ENCODE measurements around the gene GLE1. TPM values are rescaled to one million over a fixed set of nuclear protein-coding genes. Genes with fewer than 3 reads are reported as not detected.
"Not testable (repeated sequence)": the region's sequence is repeated elsewhere in the genome, so short reads cannot be mapped to it uniquely, and the experiment has no call there.

GLE1 gene
- total RNA-seq, 1 donor from 2014 or later: 15.7 TPM

GRCh38 chr9:128552153-128552743, 47.7 kb downstream of the GLE1 start, which contains the start of gene SPTAN1:
SPTAN1 (plus strand) TSS chr9:128552587; CDS start chr9:128566741, 14,154 bp downstream.
- DNase-seq: peak; percentile 91

- DNase-seq: no peak
These were observed 48.4 kb downstream of the GLE1 start for GRCh38 chr9:128552744-128553440.

GRCh38 chr9:128553728-128554127, 49.2 kb downstream of the GLE1 start:
- peak; percentile 82 for DNase-seq

DNA sequence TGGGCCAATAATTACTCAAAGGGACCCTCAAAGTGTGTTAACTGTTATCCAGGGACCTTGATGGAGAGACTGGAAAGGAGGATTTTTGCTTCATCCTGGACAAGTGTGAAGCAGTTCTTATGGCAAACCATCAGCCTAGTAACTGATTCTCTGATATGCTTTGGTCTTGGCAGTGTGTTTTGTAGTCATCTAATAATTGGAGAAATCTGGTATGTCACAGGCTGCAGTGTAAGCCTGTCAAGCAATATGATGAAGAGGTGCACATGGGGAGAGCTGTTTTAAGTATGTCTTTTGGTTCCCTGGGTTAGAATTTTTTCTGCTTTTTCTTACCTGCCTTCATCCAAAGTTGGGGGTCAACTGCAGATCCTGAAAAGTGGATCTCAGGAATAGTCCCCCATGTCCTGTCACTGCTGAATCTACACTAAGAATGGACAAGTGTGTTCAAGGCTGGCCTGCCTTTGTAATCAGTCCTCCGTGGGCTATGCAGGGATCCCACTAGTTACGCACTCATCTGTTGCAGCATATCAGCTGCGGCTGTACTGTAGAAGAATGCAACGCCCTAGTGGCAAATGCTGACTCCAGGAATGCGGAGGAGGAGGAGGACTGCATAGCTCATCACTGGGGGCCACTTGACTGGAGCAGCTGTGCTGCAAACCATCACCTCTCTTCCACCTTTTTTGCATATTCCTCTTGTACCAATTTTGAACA, 49.8 kb downstream of the GLE1 start:
- DNase-seq: peak; percentile 74

DNA sequence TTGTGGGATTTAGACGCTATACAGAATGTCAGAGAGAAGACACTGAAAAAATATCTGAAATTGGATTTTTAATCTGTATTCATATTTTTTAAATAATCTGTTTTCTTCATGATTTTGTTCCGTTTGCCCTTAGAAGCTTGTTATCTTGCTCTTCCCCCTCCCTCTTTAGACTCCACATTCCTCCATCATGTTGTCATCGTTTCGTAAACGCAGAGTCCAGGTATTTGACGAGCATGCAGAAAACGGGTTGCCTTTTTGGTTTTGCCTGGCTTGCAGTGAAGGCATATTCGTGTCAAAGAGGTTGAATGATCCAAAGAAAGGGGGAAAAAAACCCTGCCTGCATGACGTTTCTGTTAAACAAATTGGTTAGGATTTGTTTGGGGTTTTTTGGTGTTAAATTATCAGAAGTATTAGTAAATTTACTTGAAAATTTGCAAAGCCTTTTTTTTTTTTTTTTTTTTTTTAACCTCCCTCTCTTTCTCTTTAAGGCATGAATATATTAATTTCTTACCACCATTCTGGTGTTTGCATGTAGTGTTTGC, 50.7 kb downstream of the GLE1 start:
- no peak for DNase-seq

- no peak for DNase-seq
These were observed 51.8 kb downstream of the GLE1 start for GRCh38 chr9:128556276-128556675.

DNA sequence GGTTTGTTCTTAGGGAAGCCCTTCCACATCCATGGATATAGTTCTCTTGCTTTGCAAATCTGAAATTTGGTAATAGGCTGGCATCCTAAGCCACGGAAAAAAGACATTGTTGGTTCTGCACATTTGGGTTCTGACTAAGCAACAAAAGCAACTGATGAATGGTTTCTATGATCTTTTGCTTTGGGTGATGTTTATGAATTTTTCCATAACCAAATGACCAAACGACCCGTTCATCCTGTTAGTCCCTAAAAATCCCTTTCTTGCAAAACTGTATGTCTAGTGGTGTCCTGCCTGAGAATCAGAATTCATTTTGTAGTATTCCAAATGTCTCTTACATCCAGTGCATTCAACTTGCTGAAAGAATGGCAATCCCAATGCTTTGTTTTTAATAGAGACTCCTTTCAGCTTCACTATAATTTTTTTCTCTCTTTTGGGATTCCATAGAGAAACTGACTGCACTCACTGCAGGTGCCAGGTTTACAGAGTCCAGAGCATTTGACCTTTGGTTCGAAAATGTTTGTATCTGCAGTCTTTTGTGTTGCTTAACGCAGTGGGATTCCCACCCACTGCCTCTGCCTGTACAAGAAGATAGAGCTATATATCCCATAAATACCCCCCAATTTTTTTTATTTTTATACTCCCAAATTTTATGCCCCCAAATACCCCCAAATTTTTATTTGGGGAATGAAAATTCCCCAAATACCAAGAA, 52.6 kb downstream of the GLE1 start:
- no peak for DNase-seq

DNA sequence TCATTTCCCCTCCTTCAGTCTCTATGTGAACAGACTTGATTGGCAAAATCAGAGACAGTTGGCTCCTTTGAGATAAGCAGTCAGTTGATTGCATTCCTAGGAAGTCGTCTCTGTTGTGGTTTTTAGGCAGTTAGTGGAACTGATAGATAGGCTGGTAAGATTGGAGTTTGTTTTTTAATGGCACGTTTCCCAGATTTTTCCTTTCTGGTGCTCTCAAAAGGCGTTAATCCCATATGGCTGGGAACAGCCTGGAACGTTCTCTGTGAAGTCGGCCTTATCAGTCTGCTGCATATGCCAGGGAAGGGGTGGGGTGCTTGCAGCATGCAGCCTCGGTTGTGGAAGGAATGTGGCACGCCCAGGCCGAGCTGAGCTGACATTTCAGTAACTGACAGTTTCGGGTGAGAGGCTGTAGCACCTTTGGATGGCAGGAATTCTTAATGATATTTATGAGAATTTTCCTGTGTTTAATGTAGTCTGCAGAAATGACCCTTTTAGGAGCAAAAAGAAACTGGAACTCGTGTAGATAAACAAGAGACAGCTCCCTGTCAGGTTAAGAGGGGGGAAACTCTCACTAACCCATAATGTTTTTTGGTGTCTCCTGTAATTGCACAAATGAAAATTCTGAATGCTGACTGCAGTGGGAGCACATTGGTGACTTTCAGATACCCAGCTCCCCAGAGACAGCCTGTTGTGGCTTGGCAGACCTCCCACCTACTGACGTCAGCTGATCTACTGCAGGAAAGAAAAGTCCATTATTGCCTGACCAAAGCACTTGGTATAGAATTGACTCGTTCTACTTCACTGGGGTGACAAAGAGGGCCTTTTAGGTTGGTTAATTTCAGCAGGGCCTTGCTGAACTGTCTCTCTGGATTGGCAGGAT, 54.2 kb downstream of the GLE1 start:
- DNase-seq: peak; percentile 78

GRCh38 chr9:128565578-128565977, 61.1 kb downstream of the GLE1 start:
- DNase-seq: no peak

- no peak for DNase-seq
These were observed 64.1 kb downstream of the GLE1 start for GRCh38 chr9:128568470-128569078.

- no peak for DNase-seq
These were observed 71.0 kb downstream of the GLE1 start for GRCh38 chr9:128575469-128575868.

DNA sequence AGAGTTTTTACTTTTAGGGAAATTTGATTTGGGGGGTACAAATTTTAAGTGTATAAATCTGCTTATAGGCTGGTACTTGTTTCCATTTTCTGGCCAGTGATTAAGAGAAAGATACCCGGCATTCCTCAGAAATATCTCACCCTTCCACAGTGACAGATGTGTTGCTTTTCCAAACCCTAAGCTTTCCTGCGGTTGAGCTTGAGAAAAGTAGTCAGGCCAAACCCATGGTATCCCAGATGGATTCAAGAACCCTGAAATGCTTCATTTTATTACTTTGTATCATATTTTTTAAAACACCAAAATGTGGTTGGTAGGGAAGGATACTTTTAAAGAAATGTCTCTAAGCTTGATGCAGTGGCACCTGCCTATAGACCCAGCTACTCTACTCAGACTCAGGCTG, 71.4 kb downstream of the GLE1 start:
- no peak for DNase-seq

GRCh38 chr9:128577206-128577605, 72.7 kb downstream of the GLE1 start:
- no peak for DNase-seq

DNA sequence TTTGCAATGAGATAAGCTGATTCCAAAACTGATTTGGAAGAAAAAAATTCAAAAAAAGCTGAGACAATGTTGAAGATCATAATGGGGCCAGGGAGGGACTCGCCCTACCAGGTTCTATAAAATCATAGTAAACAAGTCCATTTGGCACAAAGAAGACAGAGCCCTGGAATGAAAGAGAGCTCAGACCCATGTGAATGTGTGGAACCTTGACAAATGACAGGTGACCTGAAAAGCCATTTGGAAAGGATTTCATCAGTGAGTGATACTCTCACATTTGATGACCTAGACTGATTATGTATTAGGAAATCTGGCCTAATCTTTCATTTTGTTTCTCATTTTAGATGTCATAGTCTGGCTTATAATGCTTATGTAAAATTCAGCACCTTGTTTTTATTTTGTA, 74.7 kb downstream of the GLE1 start:
- DNase-seq: no peak

DNA sequence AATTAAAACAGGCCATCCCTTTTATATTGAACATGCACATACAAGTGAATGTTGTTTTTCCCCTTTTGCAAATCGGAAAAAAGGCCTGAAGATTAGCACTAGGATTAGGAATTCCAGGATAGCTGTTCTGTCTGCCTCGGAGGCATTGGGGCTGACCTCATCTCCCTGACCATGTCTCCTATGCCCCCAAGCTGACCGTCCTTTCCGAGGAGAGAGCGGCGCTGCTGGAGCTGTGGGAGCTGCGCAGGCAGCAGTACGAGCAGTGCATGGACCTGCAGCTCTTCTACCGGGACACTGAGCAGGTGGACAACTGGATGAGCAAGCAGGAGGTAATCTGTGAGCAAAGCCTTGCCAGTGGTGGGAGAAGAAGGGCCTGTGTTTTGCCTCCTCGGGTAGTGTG, 76.2 kb downstream of the GLE1 start:
- DNase-seq: no peak

DNA sequence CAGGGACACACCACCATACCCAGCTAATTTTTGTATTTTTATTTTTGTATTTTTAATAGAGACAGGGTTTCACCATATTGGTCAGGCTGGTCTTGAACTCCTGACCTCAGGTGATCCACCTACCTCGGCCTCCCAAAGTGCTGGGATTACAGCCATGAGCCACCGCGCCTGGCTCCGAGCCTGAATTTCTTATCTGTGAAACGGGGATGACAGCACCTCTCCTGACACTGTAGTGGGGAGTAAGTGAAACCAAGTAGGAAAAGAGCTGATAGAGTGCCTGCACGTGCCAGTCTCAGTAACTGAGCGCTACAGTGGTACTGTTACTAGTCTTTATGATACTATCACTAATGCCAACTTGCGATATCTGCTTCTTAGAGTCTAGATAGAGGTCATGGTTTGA, 80.6 kb downstream of the GLE1 start:
- DNase-seq: not testable (repeated sequence)

DNA sequence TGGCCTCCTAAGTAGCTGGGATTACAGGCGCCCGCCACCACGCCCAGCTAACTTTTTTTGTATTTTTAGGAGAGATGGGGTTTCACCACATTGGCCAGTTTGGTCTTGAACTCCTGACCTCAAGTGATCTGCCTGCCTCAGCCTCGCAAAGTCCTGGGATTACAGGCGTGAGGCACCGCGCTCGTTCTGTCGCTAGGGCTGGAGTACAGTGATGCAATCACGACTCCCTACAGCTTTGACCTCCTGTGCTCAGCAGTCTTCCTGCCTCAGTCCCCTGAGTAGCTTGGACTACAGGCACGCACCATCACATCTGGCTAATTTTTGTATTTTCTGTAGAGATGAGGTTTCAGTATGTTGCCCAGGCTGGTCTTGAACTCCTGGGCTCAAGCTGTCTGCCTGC, 82.4 kb downstream of the GLE1 start:
- not testable (repeated sequence) for DNase-seq

GRCh38 chr9:128587453-128587852, 82.9 kb downstream of the GLE1 start:
- DNase-seq: no peak

DNA sequence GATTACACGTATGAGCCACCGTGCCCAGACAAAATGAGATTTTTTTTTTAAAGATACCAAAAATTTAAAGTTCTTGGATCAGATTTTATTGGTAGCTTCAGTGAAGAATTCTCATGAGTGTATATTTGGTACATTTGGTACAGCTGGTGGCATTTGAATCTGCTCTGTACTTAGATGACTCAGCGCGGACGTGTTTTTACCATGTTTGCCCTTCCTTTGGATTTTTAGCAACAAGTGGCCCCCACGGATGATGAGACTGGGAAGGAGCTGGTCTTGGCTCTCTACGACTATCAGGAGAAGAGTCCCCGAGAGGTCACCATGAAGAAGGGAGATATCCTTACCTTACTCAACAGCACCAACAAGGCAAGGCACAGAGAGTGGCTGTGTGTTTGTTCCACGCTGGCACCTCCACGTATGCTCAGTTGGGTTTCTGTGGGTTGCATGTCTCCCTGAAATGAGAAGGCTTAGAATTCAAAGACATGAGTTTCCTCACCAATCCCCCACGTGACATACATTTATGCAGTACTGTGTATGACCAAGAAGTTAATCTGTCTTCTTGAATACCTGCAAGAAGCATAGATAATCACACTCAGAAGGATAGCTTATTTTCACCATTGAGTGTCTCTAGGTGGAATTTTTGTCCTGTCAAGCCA, 84.2 kb downstream of the GLE1 start:
- DNase-seq: no peak

Data from skin of body (tissue), 2 donors.